WTC11 (cell line): ENCODE data around the gene PRDM15. TPM values are rescaled to one million over a fixed set of nuclear protein-coding genes. Genes with fewer than 3 reads are reported as not detected.

Experiments
- ATAC-seq: fragments of 200-7000 bp; cut with Tn5 transposase; 2 replicates; pipeline ENCODE4 v1.10.0; 2021; ENCODE audit warnings: mild to moderate bottlenecking, moderate library complexity
- CTCF ChIA-PET: fragments of 300-600 bp; sonication (Branson Sonifier 250); formaldehyde crosslinking; loops from one replicate; lab custom pipeline; 2021; ENCODE audit warnings: antibody characterized with exemption; lab: Charles Lee
- POLR2A ChIA-PET: fragments of 350-600 bp; sonication (Branson Sonifier 250); formaldehyde crosslinking; loops from one replicate; lab custom pipeline; 2021; ENCODE audit warnings: antibody characterized with exemption; lab: Charles Lee
- DNase-seq: peaks from one replicate; pipeline ENCODE4 v3.0.0; 2021; ENCODE audit warnings: low spot score
- H3K27ac Mint-ChIP-seq: 2 replicates; pipeline ENCODE4 v1.8.0; 2021; ENCODE audit warnings: mixed read lengths
- H3K27me3 Mint-ChIP-seq: 2 replicates; pipeline ENCODE4 v1.8.0; 2021; ENCODE audit warnings: low read depth, mild to moderate bottlenecking, moderate library complexity, mixed read lengths
- H3K36me3 Mint-ChIP-seq: 2 replicates; pipeline ENCODE4 v1.8.0; 2021; ENCODE audit warnings: mixed read lengths
- H3K4me1 Mint-ChIP-seq: 2 replicates; pipeline ENCODE4 v1.8.0; 2022; ENCODE audit warnings: mixed read lengths
- H3K4me3 Mint-ChIP-seq: 2 replicates; pipeline ENCODE4 v1.8.0; 2021; ENCODE audit warnings: mild to moderate bottlenecking, moderate library complexity, mixed read lengths
- H3K9me3 Mint-ChIP-seq: 2 replicates; pipeline ENCODE4 v1.8.0; 2021; ENCODE audit warnings: mixed read lengths
- CBFB ChIP-seq: sonication (generic); formaldehyde crosslinking; IDR thresholded peaks from 2 replicates; pipeline ENCODE4 v1.8.1; 2022; ENCODE audit warnings: mild to moderate bottlenecking, low read depth, missing genetic modification reagents
- CREB1 ChIP-seq: sonication (generic); formaldehyde crosslinking; IDR thresholded peaks from 2 replicates; pipeline ENCODE4 v1.8.0; 2023; ENCODE audit warnings: mild to moderate bottlenecking, missing genetic modification reagents
- ESRRA ChIP-seq: sonication (generic); formaldehyde crosslinking; IDR thresholded peaks from 2 replicates; pipeline ENCODE4 v1.8.1; 2022; ENCODE audit warnings: mild to moderate bottlenecking, missing genetic modification reagents, borderline replicate concordance
- ETV6 ChIP-seq: sonication (generic); formaldehyde crosslinking; IDR thresholded peaks from 2 replicates; pipeline ENCODE4 v1.8.1; 2022; ENCODE audit warnings: mild to moderate bottlenecking, missing genetic modification reagents
- FOXJ3 ChIP-seq: sonication (generic); formaldehyde crosslinking; IDR thresholded peaks from 2 replicates; pipeline ENCODE4 v1.9.0; 2021; ENCODE audit warnings: missing genetic modification reagents, mild to moderate bottlenecking, borderline replicate concordance
- GABPB1 ChIP-seq: sonication (generic); formaldehyde crosslinking; IDR thresholded peaks from 2 replicates; pipeline ENCODE4 v1.8.1; 2023; ENCODE audit warnings: mild to moderate bottlenecking, missing genetic modification reagents
- GRHL2 ChIP-seq: fragments of 250-450 bp; sonication (Bioruptor Pico); IDR thresholded peaks from 2 replicates; pipeline ENCODE4 v1.8.0; 2022; ENCODE audit warnings: mild to moderate bottlenecking, moderate library complexity; ENCODE audit not compliant: insufficient replicate concordance, severe bottlenecking
- NR1H2 ChIP-seq: sonication (generic); formaldehyde crosslinking; IDR thresholded peaks from 2 replicates; pipeline ENCODE4 v1.9.0; 2021; ENCODE audit warnings: mild to moderate bottlenecking, moderate library complexity, missing genetic modification reagents
- NR3C1 ChIP-seq: sonication (generic); formaldehyde crosslinking; conservative IDR thresholded peaks from 2 replicates; pipeline ENCODE4 v1.8.1; 2023; ENCODE audit warnings: low read depth, mild to moderate bottlenecking, missing genetic modification reagents
- ZNF138 ChIP-seq: sonication (generic); formaldehyde crosslinking; conservative IDR thresholded peaks from 2 replicates; pipeline ENCODE4 v1.8.1; 2022; ENCODE audit warnings: mild to moderate bottlenecking, moderate library complexity, missing genetic modification reagents
- ZNF232 ChIP-seq: sonication (generic); formaldehyde crosslinking; IDR thresholded peaks from 2 replicates; pipeline ENCODE4 v1.8.0; 2022; ENCODE audit warnings: mild to moderate bottlenecking, missing genetic modification reagents
- ZNF263 ChIP-seq: sonication (generic); formaldehyde crosslinking; IDR thresholded peaks from 2 replicates; pipeline ENCODE4 v1.8.1; 2022; ENCODE audit warnings: low read depth, mild to moderate bottlenecking, moderate library complexity, missing genetic modification reagents
- ZNF416 ChIP-seq: fragments of 250-450 bp; sonication (Bioruptor Pico); IDR thresholded peaks from 2 replicates; pipeline ENCODE4 v1.9.0; 2021; ENCODE audit warnings: mild to moderate bottlenecking, inconsistent platforms
- ZNF423 ChIP-seq: fragments of 250-450 bp; sonication (Bioruptor Pico); IDR thresholded peaks from 2 replicates; pipeline ENCODE4 v2.1.2; 2022; ENCODE audit warnings: mild to moderate bottlenecking, moderate library complexity
- total RNA-seq: library from RNA; stranded (reverse); gene quantifications from 3 replicates; pipeline ENCODE4 v1.2.3, GENCODE V29; 2021
- TF ChIP-seq, protein P1 (sequence below): sonication (generic); formaldehyde crosslinking; IDR thresholded peaks from 2 replicates; pipeline ENCODE4 v1.8.1; 2022; ENCODE audit warnings: low read depth, missing genetic modification reagents, borderline replicate concordance
- TF ChIP-seq, protein P2 (sequence below): sonication (generic); formaldehyde crosslinking; conservative IDR thresholded peaks from 2 replicates; pipeline ENCODE4 v1.8.1; 2023; ENCODE audit warnings: mild to moderate bottlenecking, low read depth, missing genetic modification reagents, moderate library complexity
- TF ChIP-seq, protein P3 (sequence below): sonication (generic); formaldehyde crosslinking; IDR thresholded peaks from 2 replicates; pipeline ENCODE4 v1.8.1; 2023; ENCODE audit warnings: mild to moderate bottlenecking, missing genetic modification reagents, moderate library complexity
- TF ChIP-seq, protein P4 (sequence below): sonication (generic); formaldehyde crosslinking; IDR thresholded peaks from 2 replicates; pipeline ENCODE4 v1.8.0; 2023; ENCODE audit warnings: missing genetic modification reagents, mild to moderate bottlenecking, borderline replicate concordance
- TF ChIP-seq, protein P5 (sequence below): fragments of 250-450 bp; sonication (Bioruptor Pico); IDR thresholded peaks from 2 replicates; pipeline ENCODE4 v1.9.0; 2021; ENCODE audit warnings: mild to moderate bottlenecking
- TF ChIP-seq, protein P6 (sequence below): sonication (generic); formaldehyde crosslinking; IDR thresholded peaks from 2 replicates; pipeline ENCODE4 v1.8.1; 2022; ENCODE audit warnings: mild to moderate bottlenecking, moderate library complexity, missing genetic modification reagents

Gene PRDM15
- total RNA-seq, 1 experiment from 2014 or later, result 12.9 TPM

DNA sequence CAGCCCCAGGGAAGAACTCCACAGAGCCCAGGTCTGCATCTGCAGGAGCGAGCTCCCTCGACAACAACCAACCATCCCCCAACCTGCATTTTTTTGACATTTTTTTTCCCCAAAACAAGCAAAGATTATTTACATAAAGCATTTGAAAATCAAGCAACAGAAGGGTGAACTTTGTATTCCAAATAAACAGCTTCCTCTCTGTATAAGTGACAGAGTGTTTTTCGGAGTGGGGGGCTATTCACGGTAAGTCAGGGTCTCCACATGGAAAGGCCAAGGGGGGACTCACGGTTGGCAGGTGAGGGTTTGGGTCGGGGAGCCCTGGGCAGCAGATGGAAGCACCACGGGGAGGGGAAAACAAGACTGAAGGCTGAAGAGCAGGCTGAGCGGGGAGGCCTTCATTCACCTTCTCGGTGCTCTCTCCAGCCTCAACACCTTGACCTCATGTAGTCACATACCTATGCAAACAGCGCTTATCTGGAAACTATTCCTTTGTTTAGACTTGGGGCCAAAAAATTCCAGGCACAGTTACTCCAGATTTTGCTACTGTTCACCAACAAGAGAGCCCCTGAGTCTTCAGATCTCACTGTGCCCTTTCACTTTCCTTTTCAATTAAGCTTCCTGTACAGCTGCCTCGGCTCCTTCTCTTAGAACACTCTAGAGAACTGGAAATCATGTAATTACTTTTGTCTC, 47.1 kb upstream of the PRDM15 start (continued):
- TF ChIP-seq, protein P1, sequence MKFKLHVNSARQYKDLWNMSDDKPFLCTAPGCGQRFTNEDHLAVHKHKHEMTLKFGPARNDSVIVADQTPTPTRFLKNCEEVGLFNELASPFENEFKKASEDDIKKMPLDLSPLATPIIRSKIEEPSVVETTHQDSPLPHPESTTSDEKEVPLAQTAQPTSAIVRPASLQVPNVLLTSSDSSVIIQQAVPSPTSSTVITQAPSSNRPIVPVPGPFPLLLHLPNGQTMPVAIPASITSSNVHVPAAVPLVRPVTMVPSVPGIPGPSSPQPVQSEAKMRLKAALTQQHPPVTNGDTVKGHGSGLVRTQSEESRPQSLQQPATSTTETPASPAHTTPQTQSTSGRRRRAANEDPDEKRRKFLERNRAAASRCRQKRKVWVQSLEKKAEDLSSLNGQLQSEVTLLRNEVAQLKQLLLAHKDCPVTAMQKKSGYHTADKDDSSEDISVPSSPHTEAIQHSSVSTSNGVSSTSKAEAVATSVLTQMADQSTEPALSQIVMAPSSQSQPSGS (CRISPR knock-in tag), result no peak
- TF ChIP-seq, protein P2, sequence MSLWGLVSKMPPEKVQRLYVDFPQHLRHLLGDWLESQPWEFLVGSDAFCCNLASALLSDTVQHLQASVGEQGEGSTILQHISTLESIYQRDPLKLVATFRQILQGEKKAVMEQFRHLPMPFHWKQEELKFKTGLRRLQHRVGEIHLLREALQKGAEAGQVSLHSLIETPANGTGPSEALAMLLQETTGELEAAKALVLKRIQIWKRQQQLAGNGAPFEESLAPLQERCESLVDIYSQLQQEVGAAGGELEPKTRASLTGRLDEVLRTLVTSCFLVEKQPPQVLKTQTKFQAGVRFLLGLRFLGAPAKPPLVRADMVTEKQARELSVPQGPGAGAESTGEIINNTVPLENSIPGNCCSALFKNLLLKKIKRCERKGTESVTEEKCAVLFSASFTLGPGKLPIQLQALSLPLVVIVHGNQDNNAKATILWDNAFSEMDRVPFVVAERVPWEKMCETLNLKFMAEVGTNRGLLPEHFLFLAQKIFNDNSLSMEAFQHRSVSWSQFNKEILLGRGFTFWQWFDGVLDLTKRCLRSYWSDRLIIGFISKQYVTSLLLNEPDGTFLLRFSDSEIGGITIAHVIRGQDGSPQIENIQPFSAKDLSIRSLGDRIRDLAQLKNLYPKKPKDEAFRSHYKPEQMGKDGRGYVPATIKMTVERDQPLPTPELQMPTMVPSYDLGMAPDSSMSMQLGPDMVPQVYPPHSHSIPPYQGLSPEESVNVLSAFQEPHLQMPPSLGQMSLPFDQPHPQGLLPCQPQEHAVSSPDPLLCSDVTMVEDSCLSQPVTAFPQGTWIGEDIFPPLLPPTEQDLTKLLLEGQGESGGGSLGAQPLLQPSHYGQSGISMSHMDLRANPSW (CRISPR knock-in tag), result no peak
- TF ChIP-seq ETV6 (CRISPR knock-in tag), result no peak
- no peak for TF ChIP-seq ZNF232 (CRISPR knock-in tag)
- TF ChIP-seq ZNF423 (CRISPR knock-in tag), result no peak
- TF ChIP-seq GRHL2 (CRISPR knock-in tag), result no peak
- no peak for TF ChIP-seq NR1H2 (CRISPR knock-in tag)
- TF ChIP-seq, protein P3, sequence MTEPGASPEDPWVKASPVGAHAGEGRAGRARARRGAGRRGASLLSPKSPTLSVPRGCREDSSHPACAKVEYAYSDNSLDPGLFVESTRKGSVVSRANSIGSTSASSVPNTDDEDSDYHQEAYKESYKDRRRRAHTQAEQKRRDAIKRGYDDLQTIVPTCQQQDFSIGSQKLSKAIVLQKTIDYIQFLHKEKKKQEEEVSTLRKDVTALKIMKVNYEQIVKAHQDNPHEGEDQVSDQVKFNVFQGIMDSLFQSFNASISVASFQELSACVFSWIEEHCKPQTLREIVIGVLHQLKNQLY (CRISPR knock-in tag), result no peak
- TF ChIP-seq, protein P4, sequence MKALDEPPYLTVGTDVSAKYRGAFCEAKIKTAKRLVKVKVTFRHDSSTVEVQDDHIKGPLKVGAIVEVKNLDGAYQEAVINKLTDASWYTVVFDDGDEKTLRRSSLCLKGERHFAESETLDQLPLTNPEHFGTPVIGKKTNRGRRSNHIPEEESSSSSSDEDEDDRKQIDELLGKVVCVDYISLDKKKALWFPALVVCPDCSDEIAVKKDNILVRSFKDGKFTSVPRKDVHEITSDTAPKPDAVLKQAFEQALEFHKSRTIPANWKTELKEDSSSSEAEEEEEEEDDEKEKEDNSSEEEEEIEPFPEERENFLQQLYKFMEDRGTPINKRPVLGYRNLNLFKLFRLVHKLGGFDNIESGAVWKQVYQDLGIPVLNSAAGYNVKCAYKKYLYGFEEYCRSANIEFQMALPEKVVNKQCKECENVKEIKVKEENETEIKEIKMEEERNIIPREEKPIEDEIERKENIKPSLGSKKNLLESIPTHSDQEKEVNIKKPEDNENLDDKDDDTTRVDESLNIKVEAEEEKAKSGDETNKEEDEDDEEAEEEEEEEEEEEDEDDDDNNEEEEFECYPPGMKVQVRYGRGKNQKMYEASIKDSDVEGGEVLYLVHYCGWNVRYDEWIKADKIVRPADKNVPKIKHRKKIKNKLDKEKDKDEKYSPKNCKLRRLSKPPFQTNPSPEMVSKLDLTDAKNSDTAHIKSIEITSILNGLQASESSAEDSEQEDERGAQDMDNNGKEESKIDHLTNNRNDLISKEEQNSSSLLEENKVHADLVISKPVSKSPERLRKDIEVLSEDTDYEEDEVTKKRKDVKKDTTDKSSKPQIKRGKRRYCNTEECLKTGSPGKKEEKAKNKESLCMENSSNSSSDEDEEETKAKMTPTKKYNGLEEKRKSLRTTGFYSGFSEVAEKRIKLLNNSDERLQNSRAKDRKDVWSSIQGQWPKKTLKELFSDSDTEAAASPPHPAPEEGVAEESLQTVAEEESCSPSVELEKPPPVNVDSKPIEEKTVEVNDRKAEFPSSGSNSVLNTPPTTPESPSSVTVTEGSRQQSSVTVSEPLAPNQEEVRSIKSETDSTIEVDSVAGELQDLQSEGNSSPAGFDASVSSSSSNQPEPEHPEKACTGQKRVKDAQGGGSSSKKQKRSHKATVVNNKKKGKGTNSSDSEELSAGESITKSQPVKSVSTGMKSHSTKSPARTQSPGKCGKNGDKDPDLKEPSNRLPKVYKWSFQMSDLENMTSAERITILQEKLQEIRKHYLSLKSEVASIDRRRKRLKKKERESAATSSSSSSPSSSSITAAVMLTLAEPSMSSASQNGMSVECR, result no peak
- TF ChIP-seq FOXJ3 (CRISPR knock-in tag), result no peak

DNA sequence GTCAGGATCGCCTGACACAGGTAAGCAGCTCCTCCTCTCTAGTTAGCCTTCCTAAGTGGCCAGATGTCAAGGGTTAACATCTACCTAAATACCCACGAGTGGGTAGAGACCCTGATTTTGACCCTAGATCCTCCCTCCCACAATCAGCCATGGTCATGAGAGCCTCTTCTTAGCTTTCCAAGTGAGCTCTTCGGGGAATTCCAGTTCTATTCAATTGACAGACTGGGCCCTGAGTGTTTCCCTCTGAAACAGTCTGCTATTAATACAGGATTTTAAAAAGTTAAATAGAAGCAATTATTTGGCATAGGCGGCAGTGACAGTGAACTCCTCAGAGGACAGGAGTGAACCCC, 46.6 kb upstream of the PRDM15 start:
- POLR2A ChIA-PET, result no interaction called here
- no peak for DNase-seq
- H3K27ac Mint-ChIP-seq, result peak overlapping the region; percentile 87

More for the DNA sequence above, 46.6 kb upstream of the PRDM15 start:
- no peak for ATAC-seq
- no peak for TF ChIP-seq CBFB
- TF ChIP-seq CREB1, result no peak
- no peak for TF ChIP-seq ESRRA (CRISPR knock-in tag)
- TF ChIP-seq, protein P5, sequence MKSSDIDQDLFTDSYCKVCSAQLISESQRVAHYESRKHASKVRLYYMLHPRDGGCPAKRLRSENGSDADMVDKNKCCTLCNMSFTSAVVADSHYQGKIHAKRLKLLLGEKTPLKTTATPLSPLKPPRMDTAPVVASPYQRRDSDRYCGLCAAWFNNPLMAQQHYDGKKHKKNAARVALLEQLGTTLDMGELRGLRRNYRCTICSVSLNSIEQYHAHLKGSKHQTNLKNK (CRISPR knock-in tag), result no peak
- no peak for TF ChIP-seq FOXJ3 (CRISPR knock-in tag)
- TF ChIP-seq ZNF416 (CRISPR knock-in tag), result no peak
- TF ChIP-seq, protein P6, sequence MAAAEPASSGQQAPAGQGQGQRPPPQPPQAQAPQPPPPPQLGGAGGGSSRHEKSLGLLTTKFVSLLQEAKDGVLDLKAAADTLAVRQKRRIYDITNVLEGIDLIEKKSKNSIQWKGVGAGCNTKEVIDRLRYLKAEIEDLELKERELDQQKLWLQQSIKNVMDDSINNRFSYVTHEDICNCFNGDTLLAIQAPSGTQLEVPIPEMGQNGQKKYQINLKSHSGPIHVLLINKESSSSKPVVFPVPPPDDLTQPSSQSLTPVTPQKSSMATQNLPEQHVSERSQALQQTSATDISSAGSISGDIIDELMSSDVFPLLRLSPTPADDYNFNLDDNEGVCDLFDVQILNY (CRISPR knock-in tag), result no peak
- no peak for TF ChIP-seq ZNF138 (CRISPR knock-in tag)
- no peak for TF ChIP-seq NR3C1 (CRISPR knock-in tag)
- TF ChIP-seq GABPB1 (CRISPR knock-in tag), result no peak
- no peak for TF ChIP-seq ZNF263 (CRISPR knock-in tag)
- Mint-ChIP-seq H3K9me3 (no peaks in the 10 kb centered on the region), H3K4me3 (peak overlapping the region; percentile 16; the same call in 1 of the 2 replicates), H3K4me1 (peaks cover 34% of the 10 kb centered on the region), H3K27me3 (no peaks in the 10 kb centered on the region), H3K36me3 (no peaks in the 10 kb centered on the region)
- CTCF ChIA-PET, result interaction anchor here (1.5 to 1.8 kb wide), 2 partner anchors 109 to 314 kb away, joined by 4 read pairs; no protein-coding TSS in a partner anchor
